Mesodermal cell (in vitro differentiated cells): Measurements from ENCODE around the gene CALM3.
A peak's percentile ranks its signal among the peaks of the same experiment; 100 is the strongest.

ENCODE experiments used
- H3K27ac ChIP-seq: 2 replicates; pipeline ENCODE4 v1.7.0; 2013; ENCODE audit warnings: mild to moderate bottlenecking, low read depth, low read length, moderate library complexity; ENCODE audit not compliant: severe bottlenecking
- H3K36me3 ChIP-seq: 2 replicates; pipeline ENCODE4 v1.7.1; 2013; ENCODE audit warnings: mild to moderate bottlenecking, low read length, moderate library complexity; ENCODE audit not compliant: control insufficient read depth, insufficient read depth
- H3K4me1 ChIP-seq: one replicate; pipeline ENCODE4 v1.7.1; 2013; ENCODE audit warnings: mild to moderate bottlenecking, low read length; ENCODE audit not compliant: insufficient read depth, control insufficient read depth, poor library complexity, severe bottlenecking
- H3K4me3 ChIP-seq: 2 replicates; pipeline ENCODE4 v1.7.0; 2013; ENCODE audit warnings: low read length, control low read depth, mild to moderate bottlenecking; ENCODE audit not compliant: insufficient read depth, poor library complexity, severe bottlenecking; ENCODE audit errors: extremely low read depth
- H3K9me3 ChIP-seq: 2 replicates; pipeline ENCODE4 v1.7.1; 2013; ENCODE audit warnings: mild to moderate bottlenecking, low read length, moderate library complexity; ENCODE audit not compliant: control insufficient read depth
- WGBS, 2 experiments: methylation state at CpG; one replicate each; pipeline ENCODE4 v1.1.5; 2013; ENCODE audit warnings: missing lambda C conversion rate in 2 of 2; ENCODE audit not compliant: insufficient coverage in 2 of 2; 5-methylcytosine and 5-hydroxymethylcytosine counted together

CALM3 gene

DNA sequence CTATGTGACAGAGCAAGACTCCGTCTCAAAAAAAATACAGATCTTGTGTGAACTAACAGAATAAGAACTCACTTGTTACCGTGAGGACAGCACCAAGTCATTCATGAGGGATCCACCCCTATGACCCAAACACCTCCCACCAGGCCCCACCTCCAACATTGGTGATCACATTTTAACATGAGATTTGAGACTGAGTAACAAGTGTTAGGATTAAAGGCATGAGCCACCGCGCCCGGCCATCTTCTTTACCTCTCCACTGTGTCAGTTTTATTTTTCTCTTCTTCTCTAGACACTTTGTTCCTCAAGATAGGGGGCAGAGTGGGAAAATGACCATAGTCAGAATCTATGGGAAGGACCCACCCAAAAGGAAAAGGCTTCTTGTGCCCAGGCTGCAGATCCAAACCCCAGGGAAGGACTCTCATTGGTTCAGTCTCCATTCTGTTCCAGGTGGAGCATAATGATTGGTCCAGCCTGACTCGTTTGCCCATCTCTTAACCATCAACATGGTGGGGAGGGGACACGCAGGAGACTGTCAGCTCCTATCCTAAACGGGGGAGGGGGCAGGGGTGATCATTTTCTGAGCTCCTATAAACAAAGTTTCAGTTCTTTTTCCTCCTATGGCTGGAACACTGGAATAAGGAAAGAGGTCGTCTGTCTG is 1.3 kb upstream of the CALM3 start:
- Histone ChIP-seq H3K27ac (peak overlapping the region; percentile 100), H3K4me3 (peak overlapping the region; percentile 100), H3K4me1 (peaks cover 18% of the 10 kb centered on the region), H3K36me3 (peaks cover 21% of the 10 kb centered on the region), H3K9me3 (no peaks in the 10 kb centered on the region)
- 86% methylated on average over 1 of the region's 9 CpGs; no CpG with 5 or more reads in 1 of the 2 experiments for WGBS, 2 experiments

DNA sequence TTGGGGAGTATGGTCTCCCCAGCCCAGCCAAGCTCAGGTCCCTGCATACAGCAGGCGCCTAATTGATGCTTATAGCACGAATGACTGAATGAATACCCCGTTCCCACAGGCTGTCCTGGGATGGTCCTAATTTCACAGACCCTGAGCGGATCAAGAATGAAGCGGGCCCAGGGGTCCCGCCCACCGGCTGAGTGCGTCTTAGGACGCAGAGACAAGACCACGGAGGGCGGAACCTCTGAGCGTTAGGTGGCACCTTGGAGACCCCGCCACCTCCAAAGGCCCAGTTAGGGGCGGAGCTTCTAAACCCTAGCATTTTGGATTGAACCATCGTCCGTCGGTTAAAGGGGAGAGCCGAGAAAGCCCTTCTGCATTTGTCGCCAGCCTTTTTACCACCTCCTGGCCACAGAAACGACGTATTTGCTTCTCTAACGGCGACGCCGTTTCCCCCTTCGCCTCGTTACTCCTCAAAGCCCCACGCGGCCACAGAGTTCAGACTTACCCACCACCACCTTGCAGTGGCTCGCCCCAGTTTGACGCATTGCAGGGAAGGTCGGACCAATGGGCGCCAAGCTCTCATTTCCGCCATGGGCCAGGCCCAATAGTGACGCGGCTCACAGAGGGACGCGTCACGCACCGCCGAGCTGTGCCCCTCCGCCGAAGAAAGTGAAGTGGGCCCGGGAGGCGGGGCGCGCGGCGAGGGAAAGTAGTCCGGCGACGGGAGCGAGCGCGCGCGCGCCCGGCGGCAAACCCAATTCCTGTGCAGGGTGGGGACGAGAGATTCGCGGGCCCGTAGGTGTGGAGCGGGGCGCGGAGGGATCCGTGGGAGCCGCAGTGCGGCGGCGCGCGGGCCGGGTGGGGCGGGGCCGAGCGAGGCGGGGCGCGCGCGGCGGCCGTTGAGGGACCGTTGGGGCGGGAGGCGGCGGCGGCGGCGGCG is 479 bp upstream of the CALM3 start:
- Histone ChIP-seq H3K4me3 (peak overlapping the region; percentile 100), H3K27ac (peak overlapping the region; percentile 100), H3K4me1 (peaks cover 18% of the 10 kb centered on the region), H3K36me3 (peaks cover 29% of the 10 kb centered on the region), H3K9me3 (no peaks in the 10 kb centered on the region)
- WGBS, 2 experiments, result 3 to 4% methylated on average over 36 to 65 of the region's 93 CpGs

DNA sequence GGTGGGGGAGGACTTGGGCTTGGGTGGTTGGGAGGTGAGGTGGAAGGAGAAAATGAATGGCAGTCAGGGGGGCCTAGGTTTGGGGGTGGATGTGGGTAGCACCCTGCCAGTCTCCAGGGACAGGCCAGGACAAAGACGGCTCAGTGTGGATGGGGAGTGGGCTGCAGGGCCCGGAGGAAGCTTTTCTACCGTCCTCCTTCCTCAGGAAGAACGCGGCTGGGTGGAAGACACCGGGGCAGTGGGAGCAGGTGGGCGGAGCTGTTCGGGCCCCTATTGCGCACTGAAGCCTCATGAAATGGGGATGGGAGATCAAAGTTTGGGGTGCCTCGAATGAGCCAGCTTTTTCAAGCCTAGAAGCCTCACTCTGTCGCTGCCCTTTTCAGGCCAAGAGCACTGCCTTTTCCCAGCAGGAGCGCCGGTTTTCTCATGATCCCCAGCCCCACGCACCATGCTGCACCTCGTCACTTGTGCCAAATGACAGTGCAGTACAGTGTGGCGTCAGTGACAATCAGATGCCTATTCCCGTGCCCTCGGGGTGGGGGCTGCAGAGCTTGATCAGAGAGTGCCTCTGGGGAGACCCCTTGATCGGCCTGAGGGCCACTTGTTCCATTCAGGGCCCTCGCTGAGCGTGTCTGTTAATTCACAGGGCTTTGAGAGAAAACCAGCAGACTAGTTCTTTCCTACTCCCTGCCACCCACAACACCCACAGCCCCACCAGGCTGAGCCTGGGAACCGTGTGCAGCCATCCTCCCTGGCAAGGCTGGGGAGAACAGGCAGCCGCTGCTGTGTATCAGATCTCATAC is 1.5 kb downstream of the CALM3 start:
- peaks cover 49% of the 10 kb centered on the region for H3K36me3 ChIP-seq
- H3K4me1 ChIP-seq, result peaks cover 18% of the 10 kb centered on the region
- 42 to 53% methylated on average over 16 to 23 of the region's 23 CpGs for WGBS, 2 experiments
- H3K9me3 ChIP-seq, result no peaks in the 10 kb centered on the region
- H3K4me3 ChIP-seq, result peak overlapping the region; percentile 100
- H3K27ac ChIP-seq, result no peak overlapping the region

DNA sequence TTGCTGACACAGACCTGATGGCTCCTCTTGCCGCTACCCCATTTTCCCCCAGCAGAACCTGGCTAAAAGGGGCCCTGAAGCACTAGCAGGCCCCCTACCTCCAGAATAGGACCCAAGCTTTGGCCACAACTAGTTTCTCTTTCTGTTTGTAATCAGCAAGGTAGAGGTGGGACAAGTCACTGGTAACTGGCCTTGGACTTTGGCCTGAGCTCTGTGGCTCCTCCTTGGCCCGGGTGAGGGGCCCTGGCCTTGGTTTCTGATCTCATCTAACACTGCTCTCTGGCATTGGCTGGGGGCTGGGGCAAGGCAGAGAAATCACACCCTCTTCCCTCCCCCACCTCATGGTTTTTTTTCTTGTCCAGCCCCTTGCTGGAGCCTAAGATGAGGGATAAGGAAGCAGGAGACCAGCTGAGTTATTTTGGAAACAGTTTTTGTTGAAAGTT is 2.1 kb downstream of the CALM3 start:
- peak overlapping the region; percentile 100 for H3K4me3 ChIP-seq
- H3K4me1 ChIP-seq, result peaks cover 18% of the 10 kb centered on the region
- 69 to 80% methylated on average over 1 to 2 of the region's 2 CpGs for WGBS, 2 experiments
- H3K36me3 ChIP-seq, result peaks cover 55% of the 10 kb centered on the region
- H3K9me3 ChIP-seq, result no peaks in the 10 kb centered on the region
- H3K27ac ChIP-seq, result no peak overlapping the region

DNA sequence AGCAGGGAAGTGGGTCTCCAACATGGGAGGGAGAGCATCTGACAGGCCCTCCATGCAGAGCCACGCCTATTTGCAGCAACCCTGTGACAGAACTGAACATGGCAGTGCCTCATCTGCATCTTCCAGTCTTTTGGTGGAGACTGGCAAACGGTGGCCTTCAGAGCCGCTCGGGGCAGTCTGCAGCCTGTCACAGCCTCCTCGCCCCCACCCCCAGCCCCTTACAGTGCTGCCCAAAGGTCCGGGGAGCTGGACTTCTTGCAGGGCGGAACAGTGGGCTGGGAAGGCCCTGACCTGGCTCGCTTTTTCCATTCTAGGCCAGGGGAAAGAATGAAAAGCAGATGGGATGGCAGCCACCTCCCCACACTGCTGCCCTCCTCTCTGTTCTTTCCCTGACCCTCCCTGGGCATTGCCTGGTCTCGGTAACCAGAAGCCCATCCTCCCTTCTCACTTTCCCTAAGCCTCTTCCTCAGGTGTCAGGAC is 2.7 kb downstream of the CALM3 start:
- 87 to 90% methylated on average over 5 to 9 of the region's 9 CpGs for whole genome bisulfite sequencing, 2 experiments
- Histone ChIP-seq H3K36me3 (peaks cover 61% of the 10 kb centered on the region), H3K4me1 (peaks cover 18% of the 10 kb centered on the region), H3K27ac (no peak overlapping the region), H3K9me3 (no peaks in the 10 kb centered on the region), H3K4me3 (no peak overlapping the region)

DNA sequence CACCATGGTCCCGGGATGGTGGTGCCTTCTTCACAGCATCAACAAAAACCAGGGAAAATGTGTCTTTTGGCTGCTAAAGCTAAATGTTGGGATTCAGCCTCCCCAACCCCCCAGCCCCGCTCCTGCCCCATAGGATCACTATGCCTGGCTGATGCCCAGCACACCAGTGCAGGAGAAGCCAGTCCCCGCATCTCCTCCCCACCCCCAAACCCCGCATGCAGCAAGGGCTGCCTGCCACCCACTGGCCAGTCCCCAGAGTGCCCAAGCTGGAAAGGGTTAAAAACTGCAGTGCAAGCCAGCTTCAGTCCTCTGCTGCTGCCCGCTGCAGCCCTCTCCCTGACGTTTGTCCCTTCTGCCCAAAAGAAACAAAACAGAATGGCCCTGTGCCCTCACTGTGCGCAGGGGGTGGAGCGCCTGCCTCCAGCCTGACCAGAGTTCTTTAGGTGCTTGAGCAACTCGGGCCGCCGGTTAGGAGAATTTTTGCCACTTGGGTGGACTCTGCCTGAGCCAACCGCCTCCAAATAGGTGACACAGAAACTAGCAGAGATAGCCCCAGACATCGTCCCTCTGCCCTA is 3.7 kb downstream of the CALM3 start:
- no peak overlapping the region for H3K27ac ChIP-seq
- H3K4me1 ChIP-seq, result peaks cover 18% of the 10 kb centered on the region
- H3K4me3 ChIP-seq, result no peak overlapping the region
- H3K36me3 ChIP-seq, result peaks cover 71% of the 10 kb centered on the region
- H3K9me3 ChIP-seq, result no peaks in the 10 kb centered on the region
- 90 to 93% methylated on average over 9 of the region's 13 CpGs for WGBS, 2 experiments

DNA sequence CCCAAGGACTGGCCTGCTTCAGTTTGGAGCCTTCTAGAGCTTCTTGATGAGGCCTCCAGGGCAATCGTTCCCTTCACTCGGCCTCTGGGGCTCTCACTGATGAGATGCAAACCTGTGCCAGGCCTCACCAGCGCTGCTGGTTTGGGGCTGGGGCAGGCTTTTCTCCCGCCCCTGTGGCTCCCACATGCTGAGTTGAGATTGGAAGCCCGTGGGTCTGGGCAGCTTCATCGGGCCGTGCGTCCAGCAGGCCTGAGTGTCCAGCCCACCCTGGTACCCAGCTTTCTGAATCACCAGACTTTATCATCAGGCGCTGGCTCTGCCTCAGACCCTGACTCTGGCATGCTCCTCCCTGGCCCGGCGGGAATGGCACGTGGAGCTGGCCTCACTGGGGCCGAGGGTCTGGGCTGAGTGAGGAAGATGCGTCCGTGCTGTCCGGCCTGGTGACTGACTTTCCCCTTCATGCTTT is 4.3 kb downstream of the CALM3 start:
- Histone ChIP-seq H3K36me3 (peaks cover 75% of the 10 kb centered on the region), H3K27ac (no peak overlapping the region), H3K9me3 (no peaks in the 10 kb centered on the region), H3K4me3 (no peak overlapping the region), H3K4me1 (peaks cover 18% of the 10 kb centered on the region)
- WGBS, 2 experiments, result 95 to 96% methylated on average over 12 to 15 of the region's 16 CpGs

DNA sequence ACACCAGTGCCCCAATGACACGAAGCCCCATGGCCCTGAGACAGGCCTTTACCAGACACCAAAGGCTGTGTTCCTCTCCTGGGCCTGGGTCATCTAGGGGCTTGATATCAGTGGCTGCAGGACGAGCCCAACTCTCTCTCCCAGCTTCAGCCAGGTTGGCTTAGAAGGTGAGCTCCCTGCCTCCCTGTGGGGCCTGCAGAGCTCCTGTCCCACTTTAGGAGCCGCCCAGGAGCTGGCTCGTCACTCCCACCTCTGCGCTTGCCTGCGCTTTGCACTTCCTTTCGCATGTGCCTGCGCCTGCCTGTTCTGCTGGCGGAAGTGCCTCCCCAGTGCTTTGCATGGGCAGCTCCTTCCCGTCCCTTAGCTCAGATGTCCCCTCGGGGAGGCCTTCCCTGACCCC is 4.9 kb downstream of the CALM3 start:
- H3K9me3 ChIP-seq, result no peaks in the 10 kb centered on the region
- H3K27ac ChIP-seq, result no peak overlapping the region
- peaks cover 81% of the 10 kb centered on the region for H3K36me3 ChIP-seq
- H3K4me1 ChIP-seq, result peaks cover 18% of the 10 kb centered on the region
- WGBS, 2 experiments, result 96 to 97% methylated on average over 10 of the region's 11 CpGs
- no peak overlapping the region for H3K4me3 ChIP-seq

DNA sequence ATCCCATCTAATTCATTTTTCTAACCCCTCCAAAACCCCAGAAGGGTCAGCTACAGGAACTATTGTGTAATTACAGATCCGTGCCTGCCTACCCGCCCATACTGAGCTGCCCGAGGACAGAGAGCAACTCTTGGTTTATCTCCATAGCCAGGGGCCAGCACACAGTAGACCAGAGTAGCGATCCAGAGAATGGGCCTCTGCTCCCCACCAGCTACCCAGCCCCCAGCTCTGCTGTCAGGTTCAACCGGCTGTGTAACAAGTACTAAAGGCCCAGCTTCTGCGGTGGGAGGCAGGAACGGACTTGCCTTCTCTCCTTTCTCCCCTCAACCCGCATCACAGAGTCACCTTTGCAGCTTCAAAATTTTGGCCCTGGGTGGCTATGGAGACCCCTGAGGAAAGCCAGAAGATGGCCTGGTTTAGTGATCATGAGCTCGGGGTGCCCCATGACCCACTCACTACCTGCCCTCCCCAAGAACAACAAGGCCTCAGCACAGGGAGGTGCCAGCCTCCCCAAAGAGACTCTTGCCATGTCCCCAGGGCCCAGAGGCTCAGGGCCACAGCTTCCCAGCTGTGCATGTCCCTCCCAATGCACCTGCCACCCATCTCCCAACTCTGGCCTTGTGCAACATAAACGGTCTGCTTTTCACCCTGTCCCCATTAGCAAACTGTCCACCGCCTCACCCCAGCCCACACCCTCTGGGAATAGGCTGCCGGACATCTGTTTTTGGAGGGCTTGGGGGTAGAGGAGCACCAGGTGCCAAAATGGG is 5.7 kb downstream of the CALM3 start:
- no peak overlapping the region for H3K27ac ChIP-seq
- no peaks in the 10 kb centered on the region for H3K9me3 ChIP-seq
- 94 to 98% methylated on average over 8 to 9 of the region's 12 CpGs for WGBS, 2 experiments
- H3K4me3 ChIP-seq, result no peak overlapping the region
- H3K4me1 ChIP-seq, result peaks cover 18% of the 10 kb centered on the region
- peaks cover 81% of the 10 kb centered on the region for H3K36me3 ChIP-seq
